Endothelial cell of umbilical vein (primary cell): ENCODE data around the gene RNF224. TPM values are rescaled to one million over a fixed set of nuclear protein-coding genes. Genes with fewer than 3 reads are reported as not detected.

Experiments used
- BruUV-seq: library from RNA; stranded (reverse); fragments of 400-500 nt; replicated peaks from 2 replicates; lab custom pipeline; 2021; lab: Mats Ljungman, UMichigan
- CTCF ChIA-PET: fragments of 300-600, 350-600 bp; sonication (Branson Sonifier 250); formaldehyde crosslinking; loops from one replicate; lab custom pipeline; 2021; ENCODE audit warnings: antibody characterized with exemption, inconsistent platforms; lab: Charles Lee
- POLR2A ChIA-PET: fragments of 300-600, 350-600 bp; sonication (Branson Sonifier 250); formaldehyde crosslinking; loops from one replicate; lab custom pipeline; 2021; ENCODE audit warnings: antibody characterized with exemption, inconsistent platforms; lab: Charles Lee
- DNase-seq: peaks from one replicate; pipeline ENCODE4 v3.0.0-alpha.2; 2011; ENCODE audit warnings: low read depth, low spot score
- FAIRE-seq: peaks from 2 replicates; lab custom pipeline; 2011; peaks lifted over from hg19 to GRCh38; lab: Jason Lieb, UNC
- H2AFZ ChIP-seq: 2 replicates; pipeline ENCODE4 v1.6.0; 2012; ENCODE audit warnings: low read depth, low read length, control low read depth, inconsistent platforms
- H3K27ac ChIP-seq: 2 replicates; pipeline ENCODE4 v1.5.1; 2011; ENCODE audit warnings: low read depth, mild to moderate bottlenecking, control low read depth, low read length, moderate library complexity; ENCODE audit not compliant: insufficient read depth
- H3K27me3 ChIP-seq, 2 experiments: 2 replicates each; pipeline versions ENCODE4 v1.6.0 to v1.6.1; 2011; ENCODE audit warnings: low read length in 2 of 2, mixed read lengths in 1 of 2; ENCODE audit not compliant: control insufficient read depth in 2 of 2, insufficient read depth in 2 of 2
- H3K36me3 ChIP-seq, 2 experiments: 2 replicates in 1 of 2; 3 replicates in 1 of 2; pipeline ENCODE4 v1.5.1; 2011; ENCODE audit warnings: low read length in 2 of 2, mild to moderate bottlenecking in 1 of 2, moderate library complexity in 1 of 2; ENCODE audit not compliant: control insufficient read depth in 2 of 2, insufficient read depth in 2 of 2; ENCODE audit errors: extremely low read depth in 1 of 2
- H3K4me1 ChIP-seq: 3 replicates; pipeline ENCODE4 v1.5.1; 2011; ENCODE audit warnings: mild to moderate bottlenecking, low read length; ENCODE audit not compliant: control insufficient read depth, insufficient read depth; ENCODE audit errors: extremely low read depth
- H3K4me2 ChIP-seq: 2 replicates; pipeline ENCODE4 v1.6.1; 2011; ENCODE audit warnings: low read length, control low read depth, mixed read lengths; ENCODE audit not compliant: insufficient read depth
- H3K4me3 ChIP-seq, 3 experiments: fragments of 200-600 bp in 1 of 3; sonication (generic), shearing (Covaris generic) in 1 of 3; replicated peaks in 1 of 3; 2 replicates each; pipeline ENCODE4 v1.5.1; 2011 to 2016; ENCODE audit warnings: control low read depth in 3 of 3, low read length in 3 of 3, mild to moderate bottlenecking in 2 of 3, inconsistent platforms in 1 of 3, low read depth in 1 of 3, moderate library complexity in 1 of 3; ENCODE audit not compliant: insufficient read depth in 1 of 3
- H3K79me2 ChIP-seq: 2 replicates; pipeline ENCODE4 v1.6.0; 2012; ENCODE audit warnings: low read length, inconsistent platforms; ENCODE audit not compliant: control insufficient read depth, insufficient read depth
- H3K9ac ChIP-seq: replicated peaks from 2 replicates; pipeline ENCODE3; 2011; ENCODE audit warnings: low read length, control low read depth; ENCODE audit not compliant: insufficient read depth; ENCODE audit errors: extremely low read depth
- H3K9me1 ChIP-seq: replicated peaks from 3 replicates; pipeline ENCODE4 v1.6.0; 2011; ENCODE audit warnings: mild to moderate bottlenecking, low read length; ENCODE audit not compliant: control insufficient read depth, insufficient read depth; ENCODE audit errors: extremely low read depth
- H3K9me3 ChIP-seq: replicated peaks from 2 replicates; pipeline ENCODE4 v1.5.1; 2012; ENCODE audit warnings: low read length, inconsistent platforms; ENCODE audit not compliant: control insufficient read depth, insufficient read depth
- H4K20me1 ChIP-seq: replicated peaks from 2 replicates; pipeline ENCODE3; 2011; ENCODE audit warnings: mild to moderate bottlenecking, low read length; ENCODE audit not compliant: control insufficient read depth, insufficient read depth; ENCODE audit errors: extremely low read depth
- CTCF ChIP-seq, 2 donors: IDR thresholded peaks; 1 replicate in 1 of 2; 2 replicates in 1 of 2; pipeline ENCODE4 v1.5.1; 2011; ENCODE audit warnings: low read length in 2 of 2, mild to moderate bottlenecking in 2 of 2, moderate library complexity in 2 of 2, control low read depth in 1 of 2, inconsistent platforms in 1 of 2, low read depth in 1 of 2; ENCODE audit not compliant: insufficient read depth in 1 of 2; ENCODE audit errors: extremely low read depth in 1 of 2
- EZH2 ChIP-seq: IDR thresholded peaks from 2 replicates; pipeline ENCODE4 v1.6.1; 2012; ENCODE audit warnings: borderline replicate concordance, low read depth, mild to moderate bottlenecking, moderate library complexity, low read length, inconsistent platforms; ENCODE audit not compliant: severe bottlenecking
- FOS ChIP-seq: IDR thresholded peaks from 2 replicates; pipeline ENCODE4 v1.6.1; 2011; ENCODE audit warnings: mild to moderate bottlenecking, low read length, moderate library complexity, borderline replicate concordance; ENCODE audit not compliant: insufficient read depth
- GATA2 ChIP-seq: IDR thresholded peaks from 2 replicates; pipeline ENCODE4 v1.7.0; 2011; ENCODE audit warnings: low read depth, mild to moderate bottlenecking, moderate library complexity, mixed read lengths, low read length; ENCODE audit not compliant: insufficient read length, insufficient read depth
- JUN ChIP-seq: IDR thresholded peaks from 2 replicates; pipeline ENCODE4 v1.6.1; 2011; ENCODE audit warnings: borderline replicate concordance, low read depth; ENCODE audit not compliant: insufficient read length, insufficient read depth
- MAX ChIP-seq: IDR thresholded peaks from 2 replicates; pipeline ENCODE4 v1.6.1; 2011; ENCODE audit not compliant: insufficient read depth, insufficient read length
- MYC ChIP-seq: IDR thresholded peaks from one replicate; pipeline ENCODE4 v1.6.1; 2011; ENCODE audit warnings: mild to moderate bottlenecking, low read depth, low read length
- POLR2A ChIP-seq: IDR thresholded peaks from 2 replicates; pipeline ENCODE4 v1.6.1; 2012; ENCODE audit warnings: low read depth, mild to moderate bottlenecking, control low read depth, low read length
- POLR2AphosphoS5 ChIP-seq: IDR thresholded peaks from 2 replicates; pipeline ENCODE4 v1.6.1; 2012; ENCODE audit warnings: low read depth, mild to moderate bottlenecking, control low read depth, low read length, moderate library complexity; ENCODE audit not compliant: insufficient read depth
- dilution Hi-C: fragments of 300-500 bp; cut with MboI; formaldehyde crosslinking; loops from one replicate; pipeline ENCODE4 v1.15.0; 2019; ENCODE audit warnings: low sequenced_read_pairs; ENCODE audit not compliant: extremely low pct_ligation_motif_present
- intact Hi-C: fragments of 100-400 bp; cut with micrococcal nuclease; formaldehyde crosslinking; loops from one replicate; pipeline ENCODE4 v1.10.0; 2022
- polyA plus RNA-seq, 4 experiments: library from polyadenylated mRNA; depleted of rRNA in 3 of 4; stranded (reverse) in 3 of 4; unstranded in 1 of 4; fragments of >200 nt; gene quantifications; 2 replicates each; pipeline versions ENCODE4 v1.2.1 to v1.2.3, GENCODE V29; 2011 to 2012; ENCODE audit warnings: missing spikeins in 1 of 4
- total RNA-seq: library from RNA; stranded (reverse); gene quantifications from 2 replicates; pipeline ENCODE4 v1.2.3, GENCODE V29; 2021

RNF224 gene
- total and polyA plus RNA-seq, 2 donors (not counting 3 experiments of a cell fraction or from before 2014, with no cell fraction given) = not detected

GRCh38 chr9:137195525-137196220 is 31.6 kb upstream of the RNF224 start:
- Histone ChIP-seq H3K79me2 (peaks cover 1% of the 10 kb centered on the region), H3K9ac (no peak overlapping the region), H3K27ac (no peak overlapping the region), H3K4me3 (no peak overlapping the region), H4K20me1 (no peaks in the 10 kb centered on the region), H3K4me1 (peaks cover 4% of the 10 kb centered on the region), H3K4me2 (no peak overlapping the region), H3K36me3 (peaks cover 0 to 12% of the 10 kb centered on the region in 2 experiments), H2AFZ (no peak overlapping the region), H3K27me3 (no peaks in the 10 kb centered on the region), H3K9me1 (no peaks in the 10 kb centered on the region), H3K9me3 (no peaks in the 10 kb centered on the region)
- DNase-seq (no peak), FAIRE-seq (no peak)
- POLR2A ChIA-PET = no interaction called here
- BruUV-seq = no TSS peak
- TF ChIP-seq CTCF (IDR thresholded peaks at IDR 0.05; ENCODE audit: extremely low read depth in 1 of 2, insufficient read depth in 1 of 2, low read depth in 1 of 2, low read length in 2 of 2) = no peak
- no peak for TF ChIP-seq EZH2
- TF ChIP-seq MYC = no peak
- no peak for TF ChIP-seq MAX
- no peak for TF ChIP-seq JUN
- no peak for TF ChIP-seq GATA2
- TF ChIP-seq FOS = no peak
- no peak for TF ChIP-seq POLR2A
- TF ChIP-seq POLR2AphosphoS5 = no peak
- CTCF ChIA-PET = interaction anchor here (1.3 to 2.0 kb wide), 3 partner anchors 31 to 41 kb away, joined by 3 to 6 read pairs (median 3); partner anchors contain the start of gene RNF224
- intact Hi-C loops (no loop called here), dilution Hi-C loops (no loop called here)
